Endothelial cell of umbilical vein (primary cell): ENCODE data around the gene TULP4. TPM values are rescaled to one million over a fixed set of nuclear protein-coding genes. Genes with fewer than 3 reads are reported as not detected.

Experiments
- BruUV-seq: library from RNA; stranded (reverse); fragments of 400-500 nt; replicated peaks from 2 replicates; lab custom pipeline; 2021; lab: Mats Ljungman, UMichigan
- CTCF ChIA-PET: fragments of 300-600, 350-600 bp; sonication (Branson Sonifier 250); formaldehyde crosslinking; loops from one replicate; lab custom pipeline; 2021; ENCODE audit warnings: antibody characterized with exemption, inconsistent platforms; lab: Charles Lee
- POLR2A ChIA-PET: fragments of 300-600, 350-600 bp; sonication (Branson Sonifier 250); formaldehyde crosslinking; loops from one replicate; lab custom pipeline; 2021; ENCODE audit warnings: antibody characterized with exemption, inconsistent platforms; lab: Charles Lee
- DNase-seq: peaks from one replicate; pipeline ENCODE4 v3.0.0-alpha.2; 2011; ENCODE audit warnings: low read depth, low spot score
- FAIRE-seq: peaks from 2 replicates; lab custom pipeline; 2011; peaks lifted over from hg19 to GRCh38; lab: Jason Lieb, UNC
- H2AFZ ChIP-seq: 2 replicates; pipeline ENCODE4 v1.6.0; 2012; ENCODE audit warnings: low read depth, low read length, control low read depth, inconsistent platforms
- H3K27ac ChIP-seq: 2 replicates; pipeline ENCODE4 v1.5.1; 2011; ENCODE audit warnings: low read depth, mild to moderate bottlenecking, control low read depth, low read length, moderate library complexity; ENCODE audit not compliant: insufficient read depth
- H3K27me3 ChIP-seq, 2 experiments: 2 replicates each; pipeline versions ENCODE4 v1.6.0 to v1.6.1; 2011; ENCODE audit warnings: low read length in 2 of 2, mixed read lengths in 1 of 2; ENCODE audit not compliant: control insufficient read depth in 2 of 2, insufficient read depth in 2 of 2
- H3K36me3 ChIP-seq, 2 experiments: 2 replicates in 1 of 2; 3 replicates in 1 of 2; pipeline ENCODE4 v1.5.1; 2011; ENCODE audit warnings: low read length in 2 of 2, mild to moderate bottlenecking in 1 of 2, moderate library complexity in 1 of 2; ENCODE audit not compliant: control insufficient read depth in 2 of 2, insufficient read depth in 2 of 2; ENCODE audit errors: extremely low read depth in 1 of 2
- H3K4me1 ChIP-seq: 3 replicates; pipeline ENCODE4 v1.5.1; 2011; ENCODE audit warnings: mild to moderate bottlenecking, low read length; ENCODE audit not compliant: control insufficient read depth, insufficient read depth; ENCODE audit errors: extremely low read depth
- H3K4me2 ChIP-seq: 2 replicates; pipeline ENCODE4 v1.6.1; 2011; ENCODE audit warnings: low read length, control low read depth, mixed read lengths; ENCODE audit not compliant: insufficient read depth
- H3K4me3 ChIP-seq, 3 experiments: fragments of 200-600 bp in 1 of 3; sonication (generic), shearing (Covaris generic) in 1 of 3; replicated peaks in 1 of 3; 2 replicates each; pipeline ENCODE4 v1.5.1; 2011 to 2016; ENCODE audit warnings: control low read depth in 3 of 3, low read length in 3 of 3, mild to moderate bottlenecking in 2 of 3, inconsistent platforms in 1 of 3, low read depth in 1 of 3, moderate library complexity in 1 of 3; ENCODE audit not compliant: insufficient read depth in 1 of 3
- H3K79me2 ChIP-seq: 2 replicates; pipeline ENCODE4 v1.6.0; 2012; ENCODE audit warnings: low read length, inconsistent platforms; ENCODE audit not compliant: control insufficient read depth, insufficient read depth
- H3K9ac ChIP-seq: replicated peaks from 2 replicates; pipeline ENCODE3; 2011; ENCODE audit warnings: low read length, control low read depth; ENCODE audit not compliant: insufficient read depth; ENCODE audit errors: extremely low read depth
- H3K9me1 ChIP-seq: replicated peaks from 3 replicates; pipeline ENCODE4 v1.6.0; 2011; ENCODE audit warnings: mild to moderate bottlenecking, low read length; ENCODE audit not compliant: control insufficient read depth, insufficient read depth; ENCODE audit errors: extremely low read depth
- H3K9me3 ChIP-seq: replicated peaks from 2 replicates; pipeline ENCODE4 v1.5.1; 2012; ENCODE audit warnings: low read length, inconsistent platforms; ENCODE audit not compliant: control insufficient read depth, insufficient read depth
- H4K20me1 ChIP-seq: replicated peaks from 2 replicates; pipeline ENCODE3; 2011; ENCODE audit warnings: mild to moderate bottlenecking, low read length; ENCODE audit not compliant: control insufficient read depth, insufficient read depth; ENCODE audit errors: extremely low read depth
- EZH2 ChIP-seq: IDR thresholded peaks from 2 replicates; pipeline ENCODE4 v1.6.1; 2012; ENCODE audit warnings: borderline replicate concordance, low read depth, mild to moderate bottlenecking, moderate library complexity, low read length, inconsistent platforms; ENCODE audit not compliant: severe bottlenecking
- FOS ChIP-seq: IDR thresholded peaks from 2 replicates; pipeline ENCODE4 v1.6.1; 2011; ENCODE audit warnings: mild to moderate bottlenecking, low read length, moderate library complexity, borderline replicate concordance; ENCODE audit not compliant: insufficient read depth
- GATA2 ChIP-seq: IDR thresholded peaks from 2 replicates; pipeline ENCODE4 v1.7.0; 2011; ENCODE audit warnings: low read depth, mild to moderate bottlenecking, moderate library complexity, mixed read lengths, low read length; ENCODE audit not compliant: insufficient read length, insufficient read depth
- MAX ChIP-seq: IDR thresholded peaks from 2 replicates; pipeline ENCODE4 v1.6.1; 2011; ENCODE audit not compliant: insufficient read depth, insufficient read length
- POLR2A ChIP-seq: IDR thresholded peaks from 2 replicates; pipeline ENCODE4 v1.6.1; 2012; ENCODE audit warnings: low read depth, mild to moderate bottlenecking, control low read depth, low read length
- POLR2AphosphoS5 ChIP-seq: IDR thresholded peaks from 2 replicates; pipeline ENCODE4 v1.6.1; 2012; ENCODE audit warnings: low read depth, mild to moderate bottlenecking, control low read depth, low read length, moderate library complexity; ENCODE audit not compliant: insufficient read depth
- dilution Hi-C: fragments of 300-500 bp; cut with MboI; formaldehyde crosslinking; loops from one replicate; pipeline ENCODE4 v1.15.0; 2019; ENCODE audit warnings: low sequenced_read_pairs; ENCODE audit not compliant: extremely low pct_ligation_motif_present
- intact Hi-C: fragments of 100-400 bp; cut with micrococcal nuclease; formaldehyde crosslinking; loops from one replicate; pipeline ENCODE4 v1.10.0; 2022
- polyA plus RNA-seq, 4 experiments: library from polyadenylated mRNA; depleted of rRNA in 3 of 4; stranded (reverse) in 3 of 4; unstranded in 1 of 4; fragments of >200 nt; gene quantifications; 2 replicates each; pipeline versions ENCODE4 v1.2.1 to v1.2.3, GENCODE V29; 2011 to 2012; ENCODE audit warnings: missing spikeins in 1 of 4
- total RNA-seq: library from RNA; stranded (reverse); gene quantifications from 2 replicates; pipeline ENCODE4 v1.2.3, GENCODE V29; 2021

The TULP4 gene
- total and polyA plus RNA-seq, 2 donors (not counting 3 experiments of a cell fraction or from before 2014, with no cell fraction given), result 10.8 to 55.1 TPM

GRCh38 chr6:158278004-158278403 lies 34.3 kb upstream of the TULP4 start:
- no peaks in the 10 kb centered on the region for H3K36me3 ChIP-seq
- H3K9ac ChIP-seq, result no peak overlapping the region
- no peaks in the 10 kb centered on the region for H3K4me1 ChIP-seq
- no peak overlapping the region for H2AFZ ChIP-seq
- H3K9me3 ChIP-seq, result no peaks in the 10 kb centered on the region
- H3K27ac ChIP-seq, result no peak overlapping the region
- no peaks in the 10 kb centered on the region for H3K9me1 ChIP-seq
- CTCF ChIA-PET, result no interaction called here
- H3K4me3 ChIP-seq, result no peak overlapping the region
- DNase-seq (no peak), FAIRE-seq (no peak)
- TF ChIP-seq MAX, result no peak
- no peak for TF ChIP-seq FOS
- no peaks in the 10 kb centered on the region for H4K20me1 ChIP-seq
- H3K79me2 ChIP-seq, result peaks cover 2% of the 10 kb centered on the region
- dilution Hi-C loops (no loop called here), intact Hi-C loops (no loop called here)
- no TSS peak for BruUV-seq
- no peak overlapping the region for H3K4me2 ChIP-seq
- POLR2A ChIA-PET, result no interaction called here
- no peaks in the 10 kb centered on the region for H3K27me3 ChIP-seq

GRCh38 chr6:158279615-158280014 lies 32.6 kb upstream of the TULP4 start:
- no peaks in the 10 kb centered on the region for H4K20me1 ChIP-seq
- TF ChIP-seq MAX, result no peak
- TF ChIP-seq POLR2AphosphoS5, result no peak
- no peak for TF ChIP-seq EZH2
- TF ChIP-seq POLR2A, result no peak
- no peak for TF ChIP-seq GATA2
- intact Hi-C loops, result no loop called here
- dilution Hi-C loops, result no loop called here
- H2AFZ ChIP-seq, result no peak overlapping the region
- H3K9me1 ChIP-seq, result no peaks in the 10 kb centered on the region
- H3K4me3 ChIP-seq, result no peak overlapping the region
- ChIA-PET POLR2A (no interaction called here), CTCF (no interaction called here)
- H3K4me2 ChIP-seq, result no peak overlapping the region
- H3K36me3 ChIP-seq, result no peaks in the 10 kb centered on the region
- no TSS peak for BruUV-seq
- H3K27ac ChIP-seq, result no peak overlapping the region
- DNase-seq, result no peak
- peaks cover 2% of the 10 kb centered on the region for H3K79me2 ChIP-seq
- H3K27me3 ChIP-seq, result no peaks in the 10 kb centered on the region
- no peaks in the 10 kb centered on the region for H3K9me3 ChIP-seq
- H3K9ac ChIP-seq, result no peak overlapping the region
- no peak for FAIRE-seq
- H3K4me1 ChIP-seq, result no peaks in the 10 kb centered on the region
